Activated naive CD4-positive, alpha-beta T cell treated with anti-CD3 and anti-CD28 coated beads, Interleukin-2, amount 10 ng/mL, durations not matched to agents 7 days and 5 days (primary cell): ENCODE results near the gene SOX6.

Experiments
- CTCF ChIA-PET: fragments of 350-600 bp; sonication (Branson Sonifier 250); formaldehyde crosslinking; loops from one replicate; lab custom pipeline; 2021; ENCODE audit warnings: antibody characterized with exemption; lab: Charles Lee
- DNase-seq: peaks from one replicate; pipeline ENCODE4 v3.0.0-alpha.2; 2020
- H3K27ac Mint-ChIP-seq: one replicate; pipeline ENCODE4 v1.8.0; 2021; ENCODE audit warnings: mild to moderate bottlenecking, moderate library complexity, mixed read lengths
- H3K27me3 Mint-ChIP-seq: one replicate; pipeline ENCODE4 v1.8.0; 2021; ENCODE audit warnings: mild to moderate bottlenecking, mixed read lengths
- H3K36me3 Mint-ChIP-seq: one replicate; pipeline ENCODE4 v1.8.0; 2021; ENCODE audit warnings: mixed read lengths
- H3K4me1 Mint-ChIP-seq: one replicate; pipeline ENCODE4 v1.8.0; 2021; ENCODE audit warnings: mixed read lengths
- H3K4me3 Mint-ChIP-seq: one replicate; pipeline ENCODE4 v1.8.0; 2021; ENCODE audit warnings: mild to moderate bottlenecking, moderate library complexity, mixed read lengths
- H3K9me3 Mint-ChIP-seq: one replicate; pipeline ENCODE4 v1.8.0; 2021; ENCODE audit warnings: mixed read lengths

SOX6 gene

GRCh38 chr11:16191868-16192240 is 164.5 kb downstream of the SOX6 start:
- no peaks in the 10 kb centered on the region for H3K9me3 Mint-ChIP-seq
- H3K36me3 Mint-ChIP-seq, result no peaks in the 10 kb centered on the region
- no peaks in the 10 kb centered on the region for H3K4me1 Mint-ChIP-seq
- no peak for DNase-seq
- CTCF ChIA-PET, result no interaction called here
- no peak overlapping the region for H3K4me3 Mint-ChIP-seq
- H3K27ac Mint-ChIP-seq, result no peak overlapping the region
- no peaks in the 10 kb centered on the region for H3K27me3 Mint-ChIP-seq

GRCh38 chr11:16191212-16191867 is 165.0 kb downstream of the SOX6 start:
- DNase-seq, result no peak
- H3K27ac Mint-ChIP-seq, result no peak overlapping the region
- CTCF ChIA-PET, result no interaction called here
- H3K4me3 Mint-ChIP-seq, result no peak overlapping the region
- no peaks in the 10 kb centered on the region for H3K9me3 Mint-ChIP-seq
- H3K27me3 Mint-ChIP-seq, result no peaks in the 10 kb centered on the region
- no peaks in the 10 kb centered on the region for H3K36me3 Mint-ChIP-seq
- no peaks in the 10 kb centered on the region for H3K4me1 Mint-ChIP-seq

- Mint-ChIP-seq H3K27me3 (no peaks in the 10 kb centered on the region), H3K27ac (no peak overlapping the region), H3K4me3 (no peak overlapping the region), H3K4me1 (no peaks in the 10 kb centered on the region), H3K36me3 (no peaks in the 10 kb centered on the region), H3K9me3 (no peaks in the 10 kb centered on the region)
- CTCF ChIA-PET, result no interaction called here
- no peak for DNase-seq
These were observed 169.7 kb downstream of the SOX6 start for GRCh38 chr11:16186680-16187079.

GRCh38 chr11:16185042-16185441 is 171.3 kb downstream of the SOX6 start:
- Mint-ChIP-seq H3K27me3 (no peaks in the 10 kb centered on the region), H3K36me3 (no peaks in the 10 kb centered on the region), H3K9me3 (no peaks in the 10 kb centered on the region), H3K27ac (no peak overlapping the region), H3K4me1 (no peaks in the 10 kb centered on the region), H3K4me3 (no peak overlapping the region)
- no peak for DNase-seq
- CTCF ChIA-PET, result no interaction called here

GRCh38 chr11:16184588-16184987 is 171.8 kb downstream of the SOX6 start:
- H3K4me3 Mint-ChIP-seq, result no peak overlapping the region
- H3K4me1 Mint-ChIP-seq, result no peaks in the 10 kb centered on the region

GRCh38 chr11:16182553-16182952 is 173.8 kb downstream of the SOX6 start:
- H3K36me3 Mint-ChIP-seq, result no peaks in the 10 kb centered on the region
- CTCF ChIA-PET, result no interaction called here
- no peak overlapping the region for H3K4me3 Mint-ChIP-seq
- no peaks in the 10 kb centered on the region for H3K9me3 Mint-ChIP-seq
- H3K27me3 Mint-ChIP-seq, result no peaks in the 10 kb centered on the region
- H3K27ac Mint-ChIP-seq, result no peak overlapping the region
- no peak for DNase-seq
- H3K4me1 Mint-ChIP-seq, result no peaks in the 10 kb centered on the region

More at GRCh38 chr11:16184588-16184987, 171.8 kb downstream of the SOX6 start:
- Mint-ChIP-seq H3K9me3 (no peaks in the 10 kb centered on the region), H3K27me3 (no peaks in the 10 kb centered on the region), H3K27ac (no peak overlapping the region), H3K36me3 (no peaks in the 10 kb centered on the region)
- CTCF ChIA-PET, result no interaction called here
- no peak for DNase-seq

GRCh38 chr11:16180868-16181267 is 175.5 kb downstream of the SOX6 start:
- no peaks in the 10 kb centered on the region for H3K9me3 Mint-ChIP-seq
- CTCF ChIA-PET, result no interaction called here
- no peak overlapping the region for H3K4me3 Mint-ChIP-seq
- no peaks in the 10 kb centered on the region for H3K36me3 Mint-ChIP-seq
- H3K4me1 Mint-ChIP-seq, result no peaks in the 10 kb centered on the region
- H3K27ac Mint-ChIP-seq, result no peak overlapping the region
- DNase-seq, result no peak
- no peaks in the 10 kb centered on the region for H3K27me3 Mint-ChIP-seq

GRCh38 chr11:16179676-16180075 is 176.7 kb downstream of the SOX6 start:
- DNase-seq, result no peak
- Mint-ChIP-seq H3K4me3 (no peak overlapping the region), H3K27ac (no peak overlapping the region), H3K27me3 (no peaks in the 10 kb centered on the region), H3K4me1 (no peaks in the 10 kb centered on the region), H3K36me3 (no peaks in the 10 kb centered on the region), H3K9me3 (no peaks in the 10 kb centered on the region)
- CTCF ChIA-PET, result no interaction called here

GRCh38 chr11:16178273-16178672 is 178.1 kb downstream of the SOX6 start:
- H3K36me3 Mint-ChIP-seq, result no peaks in the 10 kb centered on the region

GRCh38 chr11:16177688-16178087 is 178.7 kb downstream of the SOX6 start:
- Mint-ChIP-seq H3K27ac (no peak overlapping the region), H3K4me1 (no peaks in the 10 kb centered on the region), H3K9me3 (no peaks in the 10 kb centered on the region), H3K4me3 (no peak overlapping the region), H3K27me3 (no peaks in the 10 kb centered on the region), H3K36me3 (no peaks in the 10 kb centered on the region)
- no peak for DNase-seq
- CTCF ChIA-PET, result no interaction called here

More at GRCh38 chr11:16178273-16178672, 178.1 kb downstream of the SOX6 start:
- no peak for DNase-seq
- Mint-ChIP-seq H3K27ac (no peak overlapping the region), H3K4me1 (no peaks in the 10 kb centered on the region), H3K9me3 (no peaks in the 10 kb centered on the region), H3K4me3 (no peak overlapping the region), H3K27me3 (no peaks in the 10 kb centered on the region)
- CTCF ChIA-PET, result interaction anchor here (0.7 kb wide), 1 partner anchor 137 kb away, joined by 3 read pairs; no protein-coding TSS in a partner anchor

GRCh38 chr11:16173798-16174197 is 182.5 kb downstream of the SOX6 start:
- Mint-ChIP-seq H3K4me1 (no peaks in the 10 kb centered on the region), H3K36me3 (no peaks in the 10 kb centered on the region)
- no peak for DNase-seq

GRCh38 chr11:16171882-16172281 is 184.5 kb downstream of the SOX6 start:
- CTCF ChIA-PET, result no interaction called here
- Mint-ChIP-seq H3K27me3 (no peaks in the 10 kb centered on the region), H3K4me3 (no peak overlapping the region), H3K27ac (no peak overlapping the region), H3K36me3 (no peaks in the 10 kb centered on the region), H3K9me3 (no peaks in the 10 kb centered on the region), H3K4me1 (no peaks in the 10 kb centered on the region)
- no peak for DNase-seq

More at GRCh38 chr11:16173798-16174197, 182.5 kb downstream of the SOX6 start:
- Mint-ChIP-seq H3K9me3 (no peaks in the 10 kb centered on the region), H3K27ac (no peak overlapping the region), H3K27me3 (no peaks in the 10 kb centered on the region), H3K4me3 (no peak overlapping the region)
- CTCF ChIA-PET, result no interaction called here

- Mint-ChIP-seq H3K4me1 (no peaks in the 10 kb centered on the region), H3K27me3 (no peaks in the 10 kb centered on the region), H3K27ac (no peak overlapping the region), H3K4me3 (no peak overlapping the region), H3K36me3 (no peaks in the 10 kb centered on the region), H3K9me3 (no peaks in the 10 kb centered on the region)
- CTCF ChIA-PET, result no interaction called here
- no peak for DNase-seq
These were observed 186.1 kb downstream of the SOX6 start for GRCh38 chr11:16169956-16170847.

- Mint-ChIP-seq H3K4me1 (no peaks in the 10 kb centered on the region), H3K36me3 (no peaks in the 10 kb centered on the region), H3K9me3 (no peaks in the 10 kb centered on the region), H3K4me3 (no peak overlapping the region), H3K27ac (no peak overlapping the region), H3K27me3 (no peaks in the 10 kb centered on the region)
- CTCF ChIA-PET, result interaction anchor here (0.6 kb wide), 1 partner anchor 11 kb away, joined by 3 read pairs; no protein-coding TSS in a partner anchor
- no peak for DNase-seq
These were observed 186.8 kb downstream of the SOX6 start for GRCh38 chr11:16169541-16169940.
